Measurements from ENCODE around the gene CPA1. TPM values are rescaled to one million over a fixed set of nuclear protein-coding genes. Genes with fewer than 3 reads are reported as not detected.

CPA1 gene
- total and polyA plus RNA-seq, 10 of the 15 experiments (the other 5 are each of a cell fraction or from before 2014, with no cell fraction given), result 8.0 TPM; not detected in 9

- TF ChIP-seq E4F1 (IDR thresholded peaks at IDR 0.05; ENCODE audit: borderline replicate concordance, partially characterized antibody), result no peak
- TF ChIP-seq MTA2 (IDR thresholded peaks at IDR 0.05; ENCODE audit: low read depth), result no peak
- TF ChIP-seq RUNX3 (IDR thresholded peaks at IDR 0.05; ENCODE audit: low read length), result no peak
- TF ChIP-seq HDGF (IDR thresholded peaks at IDR 0.05), result no peak
- no peak for TF ChIP-seq TCF7 (IDR thresholded peaks at IDR 0.05; ENCODE audit: borderline replicate concordance)
- TF ChIP-seq NFYA (IDR thresholded peaks at IDR 0.05; ENCODE audit: borderline replicate concordance, low read depth, low read length), result no peak
- TF ChIP-seq USF2 (IDR thresholded peaks at IDR 0.05; ENCODE audit: borderline replicate concordance, low read depth, low read length), result no peak
Observed at GRCh38 chr7:130351791-130352090, 28.6 kb upstream of the CPA1 start (continued).

- Histone ChIP-seq H3K9ac (ENCODE audit: control insufficient read depth, insufficient read depth, low read length) (no peak overlapping the region), H2AFZ (ENCODE audit: control insufficient read depth, low read depth, low read length) (no peak overlapping the region)
- 93% methylated on average over 18 of the region's 20 CpGs for whole genome bisulfite sequencing (ENCODE audit: insufficient coverage, insufficient replicate concordance, low lambda C conversion rate, missing lambda C conversion rate)
- TF ChIP-seq RAD21 (IDR thresholded peaks at IDR 0.05; ENCODE audit: insufficient read depth, low read depth, low read length) (no peak), BCLAF1 (IDR thresholded peaks at IDR 0.05) (no peak), TBL1XR1 (IDR thresholded peaks at IDR 0.05; ENCODE audit: low read depth, low read length) (no peak), E2F8 (IDR thresholded peaks at IDR 0.05; ENCODE audit: low read depth, partially characterized antibody) (no peak), ASH2L (IDR thresholded peaks at IDR 0.05; ENCODE audit: borderline replicate concordance, low read depth) (no peak), EED (IDR thresholded peaks at IDR 0.05; ENCODE audit: low read depth) (no peak)
Observed at GRCh38 chr7:130352194-130353074, 27.9 kb upstream of the CPA1 start.

More at GRCh38 chr7:130352194-130353074, 27.9 kb upstream of the CPA1 start:
- FAIRE-seq (no peak), DNase-seq (ENCODE audit: low read depth, low spot score) (no peak), ATAC-seq (no peak)
- BruUV-seq (replicated peaks), result no TSS peak
- Histone ChIP-seq H3K79me2 (ENCODE audit: control insufficient read depth, insufficient read depth, low read length) (no peaks in the 10 kb centered on the region), H3K9me3 (replicated peaks; ENCODE audit: control insufficient read depth, insufficient read depth, low read length) (no peaks in the 10 kb centered on the region), H3K4me1 (ENCODE audit: control insufficient read depth, insufficient read depth, low read length) (peaks cover 21% of the 10 kb centered on the region), H3K27ac (ENCODE audit: control insufficient read depth, insufficient read depth) (peak overlapping the region; percentile 73; the same call in 1 of the 2 replicates), H4K20me1 (ENCODE audit: control insufficient read depth, insufficient read depth) (no peaks in the 10 kb centered on the region), H3K27me3 (replicated peaks in 1 of 2; ENCODE audit: control insufficient read depth in 2 of 2, insufficient read depth in 2 of 2, low read length in 1 of 2) (no peaks in the 10 kb centered on the region), H3K4me3 (no peak overlapping the region), H3K36me3 (ENCODE audit: control insufficient read depth in 2 of 2, insufficient read depth in 2 of 2, low read length in 1 of 2) (no peaks in the 10 kb centered on the region), H3K4me2 (ENCODE audit: control insufficient read depth, insufficient read depth) (no peak overlapping the region)
- SMC1A ChIA-PET (ENCODE audit: uncharacterized antibody, unreplicated experiment), result interaction anchor here (1.1 to 1.2 kb wide), 2 partner anchors 13 to 16 kb away, joined by 3 read pairs; no protein-coding TSS in a partner anchor
- in situ Hi-C loops (cut with MboI) (no loop called here), intact Hi-C loops (cut with micrococcal nuclease; ENCODE audit: unreplicated experiment) (no loop called here)
- POLR2A ChIA-PET, result interaction anchor here (0.6 kb wide), 1 partner anchor 670 kb away, joined by 3 read pairs; no protein-coding TSS in a partner anchor
- RAD21 ChIA-PET (ENCODE audit: unreplicated experiment), result no interaction called here
- CTCF ChIA-PET, result no interaction called here
